ENCODE data around the gene MAML3.

Gene MAML3

GRCh38 chr4:140153718-140154571 lies at the start of gene MAML3:
Gene MAML3, minus strand, starts transcription at chr4:140154184. Its CDS starts 857 bp downstream, at chr4:140153327.
- peak; percentile 67 for DNase-seq

DNA sequence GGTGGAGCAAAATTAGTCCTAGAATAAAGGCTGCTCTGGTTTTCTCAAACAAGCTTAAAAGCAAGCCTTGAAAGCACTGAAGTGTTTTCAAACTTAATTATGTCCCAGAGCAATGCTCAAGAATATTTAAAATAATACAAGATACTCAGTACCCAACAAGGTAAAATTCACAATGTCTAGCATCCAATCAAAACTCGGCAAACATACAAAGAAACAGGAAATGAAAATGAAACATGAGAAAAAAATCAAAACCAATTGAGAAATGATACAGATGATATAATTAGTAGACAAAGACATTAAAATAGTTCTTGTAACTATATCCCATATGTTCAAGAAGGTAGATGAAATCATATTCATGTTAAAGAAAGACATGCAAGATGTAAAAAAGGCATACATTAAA lies 45.0 kb upstream of the MAML3 start:
- DNase-seq, result no peak

GRCh38 chr4:140195806-140196205 lies 41.8 kb upstream of the MAML3 start:
- DNase-seq, result no peak

GRCh38 chr4:140189805-140190204 lies 35.8 kb upstream of the MAML3 start:
- no peak for DNase-seq

DNA sequence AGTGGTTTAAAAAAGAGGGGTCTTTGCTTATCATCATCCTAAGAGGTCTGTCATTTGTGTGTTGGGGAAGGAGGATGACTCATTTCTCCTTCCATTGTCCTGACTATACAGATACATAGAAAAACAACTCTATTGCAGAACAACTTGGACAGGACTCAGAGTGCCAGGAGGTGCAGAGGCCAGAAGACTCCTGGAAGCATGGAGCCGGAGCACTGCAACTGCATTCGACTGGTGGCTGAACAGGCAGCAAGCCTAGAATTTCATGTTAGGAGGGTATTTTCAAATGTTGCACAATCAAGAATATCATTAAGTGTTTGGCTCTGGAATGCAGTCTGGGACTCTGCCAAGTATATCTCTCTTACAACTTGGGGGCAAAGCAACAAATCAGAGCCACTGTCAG lies 35.0 kb upstream of the MAML3 start:
- DNase-seq, result no peak

GRCh38 chr4:140187316-140187695 lies 33.3 kb upstream of the MAML3 start:
- no peak for DNase-seq

DNA sequence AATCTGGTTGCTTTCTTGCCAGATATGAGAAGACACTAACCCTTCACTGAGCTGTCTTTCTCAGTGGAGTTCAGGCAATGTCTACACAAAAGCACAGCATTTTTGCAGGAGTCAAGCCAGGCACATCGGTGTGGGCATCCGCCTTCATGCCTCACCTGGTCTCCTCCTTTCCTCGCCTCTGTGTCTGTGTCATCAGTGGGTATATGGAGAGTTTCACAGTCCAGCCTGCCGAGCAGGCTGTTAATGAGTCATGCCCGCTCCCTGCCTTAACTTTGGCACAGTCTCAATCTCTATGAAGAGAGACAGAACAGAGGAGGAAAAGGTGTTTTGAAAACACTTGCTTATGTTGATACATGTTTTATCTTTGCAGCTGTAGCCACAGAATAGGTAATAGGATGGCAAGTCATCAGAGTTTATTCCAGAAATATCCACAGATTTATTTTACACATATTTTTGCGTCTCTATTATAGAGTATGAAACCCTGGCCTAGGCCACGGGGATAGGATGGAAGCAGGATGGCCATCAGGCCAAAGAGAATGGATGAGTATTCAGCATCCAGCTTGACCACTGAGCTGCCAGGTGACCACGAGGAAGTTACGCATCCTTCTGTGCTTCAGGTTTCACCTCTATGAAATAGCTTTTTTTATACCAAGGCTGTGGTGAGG lies 32.8 kb upstream of the MAML3 start:
- DNase-seq, result no peak

DNA sequence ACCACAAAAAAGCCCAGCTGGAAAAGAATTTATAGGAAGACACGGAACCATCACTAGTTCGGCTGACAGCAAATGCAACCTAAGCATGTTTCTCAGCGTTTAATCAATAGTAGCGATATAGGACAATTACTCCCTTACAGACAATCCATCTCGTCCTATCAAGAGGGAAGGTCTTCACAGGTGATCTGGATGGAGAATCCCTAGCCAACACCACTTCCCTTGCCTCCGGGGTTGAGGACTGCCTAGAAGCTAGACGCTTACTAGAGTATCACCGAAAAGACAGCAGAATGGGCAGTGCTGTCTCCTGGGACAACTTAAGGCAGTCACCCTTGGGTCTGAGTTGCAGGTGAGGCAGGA lies 32.1 kb upstream of the MAML3 start:
- no peak for DNase-seq

GRCh38 chr4:140185412-140186081 lies 31.6 kb upstream of the MAML3 start:
- no peak for DNase-seq

DNA sequence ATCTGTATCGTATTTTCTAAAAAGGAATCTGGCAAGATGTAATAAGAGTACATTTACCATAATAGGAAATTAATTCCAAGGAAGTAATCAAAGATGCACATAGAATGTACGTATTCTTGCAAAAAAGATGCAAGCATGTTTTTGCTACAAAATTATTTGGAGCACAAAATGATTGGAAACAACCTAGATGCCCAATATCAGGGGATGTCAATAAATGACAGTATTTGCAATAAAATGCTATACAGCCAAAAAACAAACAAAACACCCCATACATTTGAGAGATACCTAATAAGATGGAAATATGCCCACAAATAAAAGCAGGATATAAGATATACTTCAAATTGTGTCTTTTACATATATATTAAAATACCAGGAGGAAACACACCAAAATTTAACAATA lies 29.3 kb upstream of the MAML3 start:
- no peak for DNase-seq

DNA sequence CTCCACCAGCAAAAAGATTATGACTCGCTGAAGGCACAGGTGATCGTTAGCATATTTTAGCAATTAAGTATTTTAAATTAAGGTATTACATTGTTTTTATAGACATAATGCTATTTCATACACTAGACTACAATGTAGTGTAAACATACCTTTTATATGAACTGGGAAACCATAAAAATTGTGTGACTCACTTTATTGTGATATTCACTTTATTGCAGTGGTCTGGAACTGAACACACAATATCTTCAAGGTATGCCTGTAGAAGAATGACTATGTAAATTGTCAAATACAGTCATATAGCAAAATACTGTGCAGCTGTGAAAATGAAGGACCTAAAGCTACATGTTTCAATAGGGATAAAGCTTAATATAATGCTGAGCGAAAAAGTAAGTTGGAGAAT lies 26.6 kb upstream of the MAML3 start:
- DNase-seq, result no peak

DNA sequence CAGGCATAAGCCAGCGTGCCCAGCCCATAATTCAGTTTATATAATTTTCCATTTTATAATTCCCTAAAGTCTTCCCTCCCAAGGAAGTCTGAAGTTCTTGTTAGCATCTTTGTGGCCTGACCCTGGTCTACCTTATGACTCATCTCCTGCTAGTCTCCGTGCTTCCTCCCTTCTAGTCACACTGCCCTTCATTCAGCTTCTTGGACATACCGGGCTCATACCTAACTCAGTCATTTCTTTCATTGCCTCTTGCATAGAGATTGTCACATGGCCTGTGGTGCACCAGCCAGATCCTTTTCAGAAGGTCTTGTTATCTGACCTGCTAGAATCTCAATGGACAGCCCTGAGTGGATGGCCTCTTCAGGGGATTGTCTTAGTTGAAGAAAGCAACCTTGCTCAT lies 22.8 kb upstream of the MAML3 start:
- no peak for DNase-seq

DNA sequence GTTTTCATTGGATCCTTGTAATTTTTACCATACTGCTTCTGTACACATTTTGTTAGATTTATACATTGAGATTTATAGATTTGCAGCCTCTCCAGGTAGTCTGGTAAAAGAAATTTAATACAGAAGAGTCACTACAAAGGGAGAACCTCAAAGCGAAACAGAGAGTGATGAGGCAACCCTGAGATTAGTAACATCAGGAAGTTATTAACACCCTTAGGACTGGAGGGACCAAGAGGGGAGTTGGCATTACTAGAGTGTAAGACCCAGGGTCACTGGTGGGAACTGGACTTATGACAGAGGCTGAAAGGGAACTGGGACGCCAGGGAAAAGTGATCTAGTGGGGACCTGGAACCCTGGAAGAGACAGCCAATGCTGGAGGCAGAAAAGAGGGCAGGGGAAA lies 20.6 kb upstream of the MAML3 start:
- DNase-seq, result no peak

DNA sequence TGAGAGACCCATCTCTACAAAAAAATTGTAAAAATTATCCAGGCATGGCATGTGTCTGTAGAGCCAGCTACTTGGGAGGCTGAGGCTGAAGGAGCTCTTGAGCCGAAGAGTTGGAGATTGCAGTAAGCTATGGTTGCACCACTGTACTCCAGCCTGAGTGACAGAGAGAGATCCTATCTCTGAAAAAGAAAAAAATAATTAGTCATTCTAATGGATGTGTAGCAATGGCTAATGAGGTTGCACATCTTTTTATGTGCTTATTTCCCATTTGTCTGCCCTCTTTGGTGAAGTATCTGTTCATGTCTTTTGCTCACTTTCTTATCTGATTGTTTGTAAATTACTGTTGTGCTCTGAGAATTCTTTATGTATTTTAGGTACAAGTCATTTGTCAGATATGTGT lies 19.0 kb upstream of the MAML3 start:
- DNase-seq, result no peak

DNA sequence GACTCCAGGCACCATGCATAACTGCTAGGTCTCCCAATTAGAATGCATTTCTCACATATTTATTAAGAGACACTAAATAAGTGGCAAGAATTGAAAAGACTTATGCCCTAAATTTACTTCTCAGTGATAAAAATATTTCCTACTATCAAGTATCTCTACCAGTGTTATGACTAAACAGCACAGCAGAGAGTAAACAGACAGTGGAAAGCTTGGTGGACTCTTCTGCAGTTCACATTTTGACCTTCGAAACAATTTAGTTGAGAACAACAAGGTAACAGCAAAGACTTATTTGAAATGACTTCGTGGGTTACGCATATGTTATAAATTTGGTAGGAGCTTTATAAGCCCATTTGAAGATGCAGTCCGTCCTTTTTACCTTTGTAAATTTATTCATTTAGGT lies 16.3 kb upstream of the MAML3 start:
- no peak for DNase-seq

DNA sequence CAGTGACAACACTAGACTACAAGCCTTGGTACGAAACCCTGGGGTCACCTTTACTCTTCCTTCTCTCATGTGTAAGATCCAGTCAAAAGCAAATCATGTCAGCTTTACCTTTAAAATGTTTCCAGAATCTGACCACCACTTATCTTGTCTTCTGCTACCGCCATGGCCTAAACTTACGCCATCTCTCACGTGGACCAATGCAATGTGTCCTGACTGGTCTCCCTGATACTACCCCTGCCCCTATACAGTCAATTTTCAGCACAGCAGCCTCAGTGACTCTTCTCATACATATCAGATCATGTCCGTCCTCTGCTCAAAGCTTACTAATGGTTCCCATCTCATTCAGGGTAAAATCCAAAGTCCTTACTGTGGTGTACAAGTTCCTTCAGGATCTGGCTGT lies 15.0 kb upstream of the MAML3 start:
- DNase-seq, result no peak

DNA sequence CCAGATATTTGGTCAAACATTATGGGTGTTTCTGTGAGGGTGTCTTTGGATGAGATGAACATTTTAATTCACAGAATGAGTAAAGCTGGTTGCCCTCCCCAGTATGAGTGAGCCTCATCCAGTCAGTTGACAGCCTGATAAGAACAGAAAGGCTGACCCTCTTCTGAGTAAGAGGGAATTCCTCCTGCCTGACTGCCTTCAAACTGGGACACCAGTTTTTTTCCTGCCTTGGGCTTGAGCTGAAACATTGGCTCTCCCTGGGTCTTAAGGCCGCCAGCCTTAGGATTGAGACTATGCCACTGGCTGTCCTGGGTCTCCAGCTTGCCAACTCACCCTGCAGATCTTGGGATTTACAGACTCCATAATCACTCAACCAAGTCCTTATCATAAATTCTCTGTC lies 14.5 kb upstream of the MAML3 start:
- DNase-seq, result no peak

- no peak for DNase-seq
Observed at GRCh38 chr4:140163029-140163810, 9.2 kb upstream of the MAML3 start.

DNA sequence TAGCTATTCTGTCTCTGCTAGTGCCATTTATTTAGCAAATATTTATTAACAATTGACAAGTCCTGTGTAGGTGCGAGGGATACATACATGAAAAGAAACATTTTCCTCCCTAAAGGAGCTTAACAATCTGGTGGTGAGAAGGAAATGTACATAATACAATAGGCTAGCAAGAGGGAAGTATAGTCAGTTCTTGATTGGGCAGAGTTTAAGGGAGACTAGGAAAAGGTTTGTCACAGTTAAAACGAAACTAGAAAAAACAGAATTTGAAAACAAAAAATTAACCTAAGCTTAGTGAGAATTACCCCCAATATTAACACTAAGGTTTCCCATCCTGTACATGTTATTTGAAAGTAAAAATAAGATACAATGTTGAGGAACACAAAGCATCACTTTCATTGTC lies 8.6 kb upstream of the MAML3 start:
- DNase-seq, result no peak

GRCh38 chr4:140158365-140159030 lies 4.5 kb upstream of the MAML3 start:
- DNase-seq, result no peak

GRCh38 chr4:140157341-140157740 lies 3.4 kb upstream of the MAML3 start:
- no peak for DNase-seq

- no peak for DNase-seq
Observed at GRCh38 chr4:140156529-140157171, 2.7 kb upstream of the MAML3 start.

All from NCI-H1048 (cell line).